ENCODE data around the gene ZNF366.

Gene ZNF366

GRCh38 chr5:72523960-72524582, 16.9 kb upstream of the ZNF366 start:
- FAIRE-seq, result peak; percentile 80
- TF ChIP-seq POU2F2 (IDR thresholded peaks at IDR 0.05; ENCODE audit: low read depth, low read length) (no peak), SPI1 (IDR thresholded peaks at IDR 0.05; ENCODE audit: low read depth, low read length) (no peak), TAF1 (IDR thresholded peaks at IDR 0.05; ENCODE audit: low read depth, low read length) (no peak), POLR2AphosphoS5 (IDR thresholded peaks at IDR 0.05; ENCODE audit: low read depth, low read length) (no peak), POLR2A (IDR thresholded peaks at IDR 0.05; ENCODE audit: low read depth, low read length) (no peak), PAX5 (IDR thresholded peaks at IDR 0.05; ENCODE audit: insufficient read depth, low read length, severe bottlenecking) (no peak)
- no peak for DNase-seq (ENCODE audit: insufficient read length, low spot score)

GRCh38 chr5:72522607-72523006, 15.4 kb upstream of the ZNF366 start:
- peak; percentile 26 for FAIRE-seq
- TF ChIP-seq POU2F2 (IDR thresholded peaks at IDR 0.05; ENCODE audit: low read depth, low read length) (no peak), POLR2A (IDR thresholded peaks at IDR 0.05; ENCODE audit: low read depth, low read length) (no peak), PAX5 (IDR thresholded peaks at IDR 0.05; ENCODE audit: insufficient read depth, low read length, severe bottlenecking) (no peak), SPI1 (IDR thresholded peaks at IDR 0.05; ENCODE audit: low read depth, low read length) (no peak), TAF1 (IDR thresholded peaks at IDR 0.05; ENCODE audit: low read depth, low read length) (no peak), POLR2AphosphoS5 (IDR thresholded peaks at IDR 0.05; ENCODE audit: low read depth, low read length) (no peak)
- no peak for DNase-seq (ENCODE audit: insufficient read length, low spot score)

GRCh38 chr5:72519111-72519510, 11.9 kb upstream of the ZNF366 start:
- FAIRE-seq (no peak), DNase-seq (ENCODE audit: insufficient read length, low spot score) (no peak)
- TF ChIP-seq POU2F2 (IDR thresholded peaks at IDR 0.05; ENCODE audit: low read depth, low read length), result no peak
- no peak for TF ChIP-seq PAX5 (IDR thresholded peaks at IDR 0.05; ENCODE audit: insufficient read depth, low read length, severe bottlenecking)
- no peak for TF ChIP-seq SPI1 (IDR thresholded peaks at IDR 0.05; ENCODE audit: low read depth, low read length)
- no peak for TF ChIP-seq TAF1 (IDR thresholded peaks at IDR 0.05; ENCODE audit: low read depth, low read length)
- TF ChIP-seq POLR2A (IDR thresholded peaks at IDR 0.05; ENCODE audit: low read depth, low read length), result no peak
- TF ChIP-seq POLR2AphosphoS5 (IDR thresholded peaks at IDR 0.05; ENCODE audit: low read depth, low read length), result no peak

DNA sequence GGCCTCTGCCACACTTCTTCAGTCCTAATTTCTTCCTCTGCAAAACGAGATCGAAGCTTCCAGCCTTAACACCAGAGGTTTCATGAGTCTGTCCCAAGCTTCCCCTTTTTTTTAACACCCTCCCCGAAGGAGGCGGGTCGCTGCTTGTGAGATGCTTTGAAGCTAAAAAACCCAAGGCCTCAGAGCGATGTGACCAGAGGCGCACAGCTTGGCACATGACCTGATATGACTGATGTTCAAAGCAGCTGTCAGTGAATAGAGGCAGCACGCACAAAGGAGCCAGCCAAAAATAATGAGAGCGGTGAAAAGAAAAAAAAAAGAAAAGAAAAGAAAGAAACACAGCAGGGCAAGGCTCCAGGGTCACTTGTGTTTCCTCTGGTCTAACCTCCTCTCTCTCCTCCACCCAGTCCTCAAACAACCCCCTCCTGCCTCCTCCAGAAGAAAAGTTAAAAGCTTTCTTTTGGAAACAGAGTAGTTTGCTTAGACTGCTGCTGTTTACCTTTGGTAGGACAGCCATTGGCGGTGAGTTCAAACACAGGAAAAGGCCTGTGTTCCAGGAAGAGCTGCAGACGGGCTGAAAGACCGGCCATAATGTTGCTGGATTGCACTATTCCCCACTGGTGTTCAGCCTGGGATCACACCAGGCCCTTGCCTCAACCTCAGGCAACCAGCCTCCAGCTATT, 10.9 kb upstream of the ZNF366 start:
- TF ChIP-seq POLR2A (IDR thresholded peaks at IDR 0.05; ENCODE audit: low read depth, low read length), result no peak
- TF ChIP-seq SPI1 (IDR thresholded peaks at IDR 0.05; ENCODE audit: low read depth, low read length), result peak; percentile 26; the same call in 1 of the 2 replicates
- no peak for TF ChIP-seq TAF1 (IDR thresholded peaks at IDR 0.05; ENCODE audit: low read depth, low read length)
- no peak for TF ChIP-seq POU2F2 (IDR thresholded peaks at IDR 0.05; ENCODE audit: low read depth, low read length)
- TF ChIP-seq POLR2AphosphoS5 (IDR thresholded peaks at IDR 0.05; ENCODE audit: low read depth, low read length), result no peak
- no peak for TF ChIP-seq PAX5 (IDR thresholded peaks at IDR 0.05; ENCODE audit: insufficient read depth, low read length, severe bottlenecking)
- no peak for DNase-seq (ENCODE audit: insufficient read length, low spot score)
- FAIRE-seq, result peak; percentile 69

GRCh38 chr5:72516916-72517315, 9.7 kb upstream of the ZNF366 start:
- no peak for DNase-seq (ENCODE audit: insufficient read length, low spot score)
- no peak for FAIRE-seq
- TF ChIP-seq PAX5 (IDR thresholded peaks at IDR 0.05; ENCODE audit: insufficient read depth, low read length, severe bottlenecking), result no peak
- TF ChIP-seq SPI1 (IDR thresholded peaks at IDR 0.05; ENCODE audit: low read depth, low read length), result no peak
- TF ChIP-seq POLR2AphosphoS5 (IDR thresholded peaks at IDR 0.05; ENCODE audit: low read depth, low read length), result no peak
- TF ChIP-seq POU2F2 (IDR thresholded peaks at IDR 0.05; ENCODE audit: low read depth, low read length), result no peak
- no peak for TF ChIP-seq POLR2A (IDR thresholded peaks at IDR 0.05; ENCODE audit: low read depth, low read length)
- TF ChIP-seq TAF1 (IDR thresholded peaks at IDR 0.05; ENCODE audit: low read depth, low read length), result no peak

DNA sequence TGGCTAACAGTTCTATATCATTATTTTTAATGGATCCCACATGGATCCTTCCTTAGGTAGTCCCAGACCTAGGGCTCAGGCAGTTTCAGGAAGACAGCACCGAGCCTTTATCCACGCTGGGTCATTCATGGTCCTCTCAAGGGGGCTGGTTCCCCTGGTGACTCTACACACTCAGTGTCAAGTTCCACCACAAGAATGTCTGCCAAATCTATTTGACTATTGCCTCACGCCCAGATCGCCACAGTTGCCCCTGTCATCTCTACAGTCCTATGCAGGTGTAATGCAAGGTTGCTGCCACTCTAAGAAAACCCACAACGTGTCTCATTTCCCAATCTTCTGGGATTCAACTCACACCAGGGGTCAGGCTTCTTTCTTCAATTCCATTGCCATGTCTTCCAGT, 8.0 kb upstream of the ZNF366 start:
- FAIRE-seq, result no peak
- no peak for TF ChIP-seq POLR2A (IDR thresholded peaks at IDR 0.05; ENCODE audit: low read depth, low read length)
- no peak for TF ChIP-seq PAX5 (IDR thresholded peaks at IDR 0.05; ENCODE audit: insufficient read depth, low read length, severe bottlenecking)
- TF ChIP-seq POU2F2 (IDR thresholded peaks at IDR 0.05; ENCODE audit: low read depth, low read length), result no peak
- TF ChIP-seq POLR2AphosphoS5 (IDR thresholded peaks at IDR 0.05; ENCODE audit: low read depth, low read length), result no peak
- no peak for TF ChIP-seq TAF1 (IDR thresholded peaks at IDR 0.05; ENCODE audit: low read depth, low read length)
- no peak for TF ChIP-seq SPI1 (IDR thresholded peaks at IDR 0.05; ENCODE audit: low read depth, low read length)

GRCh38 chr5:72512593-72512860, 5.3 kb upstream of the ZNF366 start:
- no peak for TF ChIP-seq POLR2AphosphoS5 (IDR thresholded peaks at IDR 0.05; ENCODE audit: low read depth, low read length)
- no peak for TF ChIP-seq SPI1 (IDR thresholded peaks at IDR 0.05; ENCODE audit: low read depth, low read length)
- no peak for FAIRE-seq
- no peak for DNase-seq (ENCODE audit: insufficient read length, low spot score)

More for the DNA sequence above, 8.0 kb upstream of the ZNF366 start:
- DNase-seq (ENCODE audit: insufficient read length, low spot score), result no peak

GRCh38 chr5:72511774-72512592, 4.8 kb upstream of the ZNF366 start:
- DNase-seq (ENCODE audit: insufficient read length, low spot score) (no peak), FAIRE-seq (peak; percentile 77)
- no peak for TF ChIP-seq POLR2A (IDR thresholded peaks at IDR 0.05; ENCODE audit: low read depth, low read length)
- no peak for TF ChIP-seq PAX5 (IDR thresholded peaks at IDR 0.05; ENCODE audit: insufficient read depth, low read length, severe bottlenecking)
- TF ChIP-seq POLR2AphosphoS5 (IDR thresholded peaks at IDR 0.05; ENCODE audit: low read depth, low read length), result no peak
- TF ChIP-seq POU2F2 (IDR thresholded peaks at IDR 0.05; ENCODE audit: low read depth, low read length), result no peak
- no peak for TF ChIP-seq TAF1 (IDR thresholded peaks at IDR 0.05; ENCODE audit: low read depth, low read length)

- TF ChIP-seq POLR2A (IDR thresholded peaks at IDR 0.05; ENCODE audit: low read depth, low read length) (no peak), PAX5 (IDR thresholded peaks at IDR 0.05; ENCODE audit: insufficient read depth, low read length, severe bottlenecking) (no peak), SPI1 (IDR thresholded peaks at IDR 0.05; ENCODE audit: low read depth, low read length) (peak; percentile 26; the same call in 1 of the 2 replicates), POLR2AphosphoS5 (IDR thresholded peaks at IDR 0.05; ENCODE audit: low read depth, low read length) (no peak), POU2F2 (IDR thresholded peaks at IDR 0.05; ENCODE audit: low read depth, low read length) (no peak)
- FAIRE-seq, result peak; percentile 47
- DNase-seq (ENCODE audit: insufficient read length, low spot score), result no peak
Measured at GRCh38 chr5:72511366-72511765, 4.2 kb upstream of the ZNF366 start.
